ENCODE results near the gene CDKN1A. TPM values are rescaled to one million over a fixed set of nuclear protein-coding genes. Genes with fewer than 3 reads are reported as not detected.

The CDKN1A gene
- total and polyA plus RNA-seq, 11 donors, result 27.5 to 658 (median 99.8) TPM

DNA sequence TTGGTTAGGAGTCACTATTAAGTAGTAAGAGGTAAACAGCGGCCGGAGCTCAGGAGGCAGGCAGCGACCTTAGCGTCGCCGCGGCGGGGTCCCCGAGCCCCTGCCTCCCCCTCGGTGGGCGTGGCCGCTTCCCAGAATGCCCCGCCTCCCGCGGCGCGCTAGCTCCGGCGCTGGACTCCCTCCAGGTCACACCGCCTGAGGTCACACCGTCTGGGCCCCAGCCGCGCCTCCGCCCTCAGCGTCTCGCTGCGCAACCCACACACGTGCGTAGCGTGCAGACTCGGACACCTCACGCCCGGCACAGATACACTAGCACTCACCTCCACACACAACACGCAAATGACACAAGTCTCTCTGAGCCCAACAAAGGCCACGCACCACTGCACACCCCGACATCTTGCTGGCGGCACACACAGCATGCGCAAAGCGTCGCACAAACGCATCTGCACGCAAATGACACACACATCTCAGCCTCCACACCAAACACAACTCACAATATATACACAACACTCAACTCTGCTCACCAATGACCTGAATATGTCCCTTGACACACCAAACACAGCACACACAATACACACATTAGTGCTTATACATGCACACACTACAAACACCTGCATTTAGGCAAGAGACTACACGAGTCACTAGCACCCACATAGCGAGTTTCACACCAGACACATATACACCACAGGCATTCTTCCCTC lies 17.6 kb upstream of the CDKN1A start:
- Histone ChIP-seq H3K4me3 (peak overlapping the region in 9 of 12 donors; percentile 17 to 39 (median 26)), H3K27ac (peak overlapping the region in 1 of 12 donors; percentile 19), H3K4me1 (peaks cover 0 to 25% (median 10%) of the 10 kb centered on the region in 12 donors), H3K9me3 (no peaks in the 10 kb centered on the region), H3K36me3 (no peaks in the 10 kb centered on the region), H3K27me3 (peaks cover 0 to 14% (median 0%) of the 10 kb centered on the region in 9 donors)
- TF ChIP-seq, protein P1, sequence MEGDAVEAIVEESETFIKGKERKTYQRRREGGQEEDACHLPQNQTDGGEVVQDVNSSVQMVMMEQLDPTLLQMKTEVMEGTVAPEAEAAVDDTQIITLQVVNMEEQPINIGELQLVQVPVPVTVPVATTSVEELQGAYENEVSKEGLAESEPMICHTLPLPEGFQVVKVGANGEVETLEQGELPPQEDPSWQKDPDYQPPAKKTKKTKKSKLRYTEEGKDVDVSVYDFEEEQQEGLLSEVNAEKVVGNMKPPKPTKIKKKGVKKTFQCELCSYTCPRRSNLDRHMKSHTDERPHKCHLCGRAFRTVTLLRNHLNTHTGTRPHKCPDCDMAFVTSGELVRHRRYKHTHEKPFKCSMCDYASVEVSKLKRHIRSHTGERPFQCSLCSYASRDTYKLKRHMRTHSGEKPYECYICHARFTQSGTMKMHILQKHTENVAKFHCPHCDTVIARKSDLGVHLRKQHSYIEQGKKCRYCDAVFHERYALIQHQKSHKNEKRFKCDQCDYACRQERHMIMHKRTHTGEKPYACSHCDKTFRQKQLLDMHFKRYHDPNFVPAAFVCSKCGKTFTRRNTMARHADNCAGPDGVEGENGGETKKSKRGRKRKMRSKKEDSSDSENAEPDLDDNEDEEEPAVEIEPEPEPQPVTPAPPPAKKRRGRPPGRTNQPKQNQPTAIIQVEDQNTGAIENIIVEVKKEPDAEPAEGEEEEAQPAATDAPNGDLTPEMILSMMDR (IDR thresholded peaks at IDR 0.05), result no peak
- no peak for TF ChIP-seq POLR2A (IDR thresholded peaks at IDR 0.05)
- ATAC-seq (peak; percentile 49 to 90 (median 86)), DNase-seq (peak; percentile 63 to 83 (median 75))
- intact Hi-C loops (cut with DNase I), result no loop called here
- WGBS, 4 donors, result 22 to 27% (median 24%) methylated on average over 44 of the region's 44 CpGs

DNA sequence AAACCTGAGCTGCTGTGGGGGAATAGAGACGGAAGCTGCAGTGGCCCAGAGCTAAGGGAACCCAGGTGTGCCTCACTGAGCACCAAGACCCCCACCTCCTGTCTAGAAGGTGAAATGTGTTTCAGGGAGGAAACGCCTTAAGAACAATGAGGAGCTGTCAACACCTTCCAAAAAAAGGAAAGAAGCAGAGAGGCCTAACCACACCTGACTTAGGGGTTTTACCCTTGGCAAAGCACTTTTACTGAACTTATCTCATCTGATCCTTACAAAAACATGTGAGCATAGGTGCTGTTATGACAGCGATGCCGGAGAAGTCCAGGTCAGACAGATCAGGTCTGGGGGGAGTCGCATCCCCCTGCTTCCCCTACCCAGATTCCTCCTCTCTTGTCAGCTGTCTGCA lies 16.1 kb upstream of the CDKN1A start:
- no peak overlapping the region for H3K27ac ChIP-seq
- H3K4me1 ChIP-seq, result peaks cover 0 to 39% (median 19%) of the 10 kb centered on the region in 12 donors
- intact Hi-C loops (cut with DNase I), result no loop called here
- TF ChIP-seq POLR2A (IDR thresholded peaks at IDR 0.05), result no peak
- TF ChIP-seq, protein P1 (IDR thresholded peaks at IDR 0.05), result no peak
- H3K9me3 ChIP-seq, result no peaks in the 10 kb centered on the region
- 90 to 98% (median 92%) methylated on average over 5 of the region's 5 CpGs for WGBS, 4 donors
- DNase-seq (no peak), ATAC-seq (no peak)
- H3K4me3 ChIP-seq, result no peak overlapping the region
- no peaks in the 10 kb centered on the region for H3K36me3 ChIP-seq
- peaks cover 0 to 14% (median 0%) of the 10 kb centered on the region in 9 donors for H3K27me3 ChIP-seq

DNA sequence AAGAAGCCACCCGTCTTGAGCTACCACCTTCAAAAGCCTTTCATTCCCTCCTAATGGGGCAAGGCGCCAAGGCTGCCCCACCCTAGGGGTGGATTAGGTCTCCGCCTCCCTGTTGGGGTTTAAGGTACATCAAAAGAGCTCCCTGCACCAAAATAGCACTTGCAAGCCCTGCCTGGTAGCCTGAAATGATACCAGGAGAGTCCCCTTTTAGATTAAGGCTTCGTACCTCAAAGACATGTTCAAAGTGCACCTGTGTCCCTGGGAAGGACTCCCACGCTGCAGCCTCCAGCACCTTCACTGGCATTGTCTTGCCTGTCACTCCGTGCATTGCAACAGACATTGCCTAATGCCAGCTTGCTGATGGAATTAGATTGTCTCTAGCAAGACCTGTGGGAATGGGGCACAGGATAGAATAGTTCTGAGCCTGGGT lies 15.7 kb upstream of the CDKN1A start:
- Histone ChIP-seq H3K4me1 (peaks cover 0 to 43% (median 23%) of the 10 kb centered on the region in 12 donors), H3K4me3 (no peak overlapping the region), H3K36me3 (no peaks in the 10 kb centered on the region), H3K27ac (no peak overlapping the region), H3K9me3 (no peaks in the 10 kb centered on the region), H3K27me3 (peaks cover 0 to 14% (median 0%) of the 10 kb centered on the region in 9 donors)
- WGBS, 4 donors, result 70 to 79% (median 72%) methylated on average over 6 of the region's 6 CpGs
- DNase-seq (no peak), ATAC-seq (no peak)
- TF ChIP-seq POLR2A (IDR thresholded peaks at IDR 0.05), result no peak
- TF ChIP-seq, protein P1 (IDR thresholded peaks at IDR 0.05), result no peak
- intact Hi-C loops (cut with DNase I), result no loop called here

DNA sequence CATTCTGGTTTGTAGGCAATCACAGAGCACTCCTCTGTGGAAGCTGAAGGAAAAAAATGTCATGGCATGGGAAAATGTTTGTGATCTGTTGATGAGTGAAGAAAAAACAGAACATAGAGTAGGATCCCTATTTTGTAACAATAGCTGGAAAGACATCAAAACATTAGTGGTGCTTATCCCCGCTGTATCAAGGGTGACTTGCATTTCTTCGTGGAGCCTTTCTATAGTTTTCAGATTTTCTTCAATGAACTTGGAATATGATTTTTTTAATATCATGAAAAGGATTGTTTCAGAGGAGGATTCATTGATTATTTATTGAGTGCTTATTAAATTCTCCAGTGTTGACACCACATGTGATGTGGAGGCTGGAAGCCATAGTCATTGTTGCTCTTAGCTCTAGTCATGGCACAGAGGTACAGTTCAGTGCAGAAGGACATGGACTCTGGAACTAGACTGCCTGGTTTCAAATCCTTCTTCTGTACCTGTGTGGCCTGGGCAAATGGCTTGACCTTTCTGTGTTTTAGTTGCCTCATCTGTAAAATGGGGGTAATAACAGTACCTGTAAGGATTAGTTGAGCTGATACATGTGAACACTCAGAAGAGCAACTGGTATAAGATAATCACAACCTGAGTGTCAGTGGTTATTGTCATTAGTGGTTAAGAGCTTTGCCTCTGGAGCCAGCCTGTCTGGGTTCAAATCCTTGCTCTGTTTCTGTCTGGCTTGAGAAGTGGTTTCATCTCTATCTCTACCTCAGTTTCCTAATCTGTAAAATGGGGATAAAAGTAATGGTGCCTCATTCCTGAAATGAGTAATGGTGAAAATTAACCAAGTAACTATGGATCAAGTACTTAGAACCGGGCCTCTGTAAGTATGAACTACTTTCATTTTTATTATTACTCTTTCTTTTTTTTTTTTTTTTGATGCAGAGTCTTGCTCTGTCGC lies 14.7 kb upstream of the CDKN1A start:
- TF ChIP-seq POLR2A (IDR thresholded peaks at IDR 0.05), result no peak
- TF ChIP-seq, protein P1 (IDR thresholded peaks at IDR 0.05), result no peak
- Histone ChIP-seq H3K9me3 (no peaks in the 10 kb centered on the region), H3K4me1 (peaks cover 0 to 51% (median 23%) of the 10 kb centered on the region in 12 donors), H3K27ac (no peak overlapping the region), H3K4me3 (no peak overlapping the region), H3K27me3 (peaks cover 0 to 14% (median 0%) of the 10 kb centered on the region in 9 donors), H3K36me3 (no peaks in the 10 kb centered on the region)
- intact Hi-C loops (cut with DNase I), result no loop called here
- WGBS, 4 donors, result 75 to 86% (median 79%) methylated on average over 4 of the region's 4 CpGs
- no peak for DNase-seq
- ATAC-seq, result no peak

Measured in heart left ventricle (tissue), 16 donors.